Amygdala (tissue), 56 donors: ENCODE data around the gene ADCY10.
"Not testable (repeated sequence)": the region's sequence is repeated elsewhere in the genome, so short reads cannot be mapped to it uniquely, and the experiment has no call there.

Experiments
- DNase-seq, 56 donors: peaks; one replicate each; lab custom pipeline; 2025; lab: John Stamatoyannopoulos, UW

Gene ADCY10

DNA sequence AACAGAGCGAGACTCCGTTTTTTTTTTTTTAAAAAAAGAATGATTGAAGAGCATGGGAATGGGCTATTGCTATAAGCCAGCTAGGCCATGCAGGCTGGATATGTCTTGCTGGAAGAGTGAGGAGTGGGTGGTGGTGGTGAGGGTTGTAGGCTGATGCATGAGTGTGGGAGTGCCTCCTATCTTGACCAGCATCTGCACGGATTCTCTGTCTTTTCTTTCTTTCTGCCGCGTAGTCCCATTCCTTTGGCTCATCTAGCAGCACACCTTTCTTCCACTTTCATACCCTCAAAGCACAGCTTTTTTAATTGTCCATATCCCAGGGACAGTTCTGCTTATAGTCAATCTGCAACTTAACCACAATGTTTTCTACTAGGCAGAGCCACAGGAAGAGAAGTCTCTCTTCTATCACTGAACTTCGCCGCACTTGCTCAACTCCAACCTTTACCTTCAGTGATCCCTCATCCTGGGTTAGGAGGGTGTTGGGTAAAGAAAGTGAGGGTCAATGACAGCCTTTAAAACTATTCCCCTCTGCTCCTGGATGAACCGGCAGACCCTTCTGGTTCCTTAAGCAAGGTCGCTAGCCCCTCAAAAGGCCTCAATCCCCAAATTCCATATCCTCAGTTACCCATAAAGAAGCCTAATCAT is 15.2 kb downstream of the ADCY10 start:
- DNase-seq = no peak

DNA sequence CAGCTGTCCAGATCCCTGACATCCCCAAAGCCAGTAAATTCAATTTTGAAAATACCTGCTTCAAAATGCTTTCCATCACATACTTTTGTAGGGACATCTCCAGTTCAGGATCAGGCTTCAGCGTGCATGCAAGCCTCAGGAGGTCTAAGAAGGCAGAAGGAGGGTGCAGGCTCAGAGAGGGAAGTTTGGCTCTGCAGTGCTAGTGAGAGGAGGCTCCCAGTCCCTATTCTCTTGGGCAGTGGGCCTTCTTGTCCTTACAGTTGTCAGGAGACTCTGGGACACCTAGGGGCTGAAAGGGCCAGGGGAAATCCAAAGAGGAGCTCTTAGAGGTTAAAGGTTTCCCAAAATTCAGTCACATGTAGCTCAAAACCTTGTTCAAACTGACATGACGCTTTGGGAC is 20.1 kb downstream of the ADCY10 start:
- no peak for DNase-seq

GRCh38 chr1:167890400-167890799 is 23.5 kb downstream of the ADCY10 start:
- DNase-seq = no peak

- DNase-seq = not testable (repeated sequence)
Measured at GRCh38 chr1:167887187-167887586, 26.7 kb downstream of the ADCY10 start.

DNA sequence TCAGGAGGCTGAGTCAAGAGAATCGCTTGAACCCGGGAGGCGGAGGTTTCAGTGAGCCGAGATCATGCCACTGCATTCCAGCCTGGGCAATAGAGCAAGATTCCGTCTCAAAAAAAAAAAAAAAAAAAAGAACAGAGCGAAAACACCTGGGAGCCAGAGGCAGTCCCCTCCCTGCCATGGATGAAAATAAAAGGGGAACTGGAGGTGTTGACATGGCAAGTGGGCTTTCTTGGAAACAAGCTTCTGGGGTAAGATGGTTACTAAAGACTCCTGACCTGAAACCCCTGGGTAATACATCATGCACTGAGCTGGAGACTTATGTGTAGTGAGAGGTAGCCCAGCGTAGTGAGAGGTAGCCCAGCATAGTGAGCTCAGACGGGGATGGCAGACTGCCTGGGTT is 31.6 kb downstream of the ADCY10 start:
- no peak for DNase-seq

DNA sequence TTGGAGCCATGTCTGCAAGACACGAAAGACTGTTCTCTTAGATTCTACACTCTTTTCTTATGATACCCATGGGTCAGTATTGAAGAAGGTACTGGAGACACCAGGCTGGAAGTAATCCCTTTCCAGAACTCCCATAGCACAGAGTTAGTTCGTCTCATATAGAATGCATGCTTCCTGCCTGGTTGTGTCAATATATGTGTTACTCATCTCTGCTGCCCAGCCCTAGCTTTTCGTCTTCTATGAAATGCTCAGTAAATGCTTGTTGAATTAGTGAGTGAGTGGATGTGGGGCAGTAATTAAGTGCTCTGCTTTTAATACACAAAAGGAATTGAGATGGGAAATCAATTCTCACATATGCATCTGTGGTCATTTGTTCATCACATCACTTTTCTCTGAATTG is 32.1 kb downstream of the ADCY10 start:
- DNase-seq = no peak

GRCh38 chr1:167881069-167881468 is 32.9 kb downstream of the ADCY10 start:
- DNase-seq = no peak

DNA sequence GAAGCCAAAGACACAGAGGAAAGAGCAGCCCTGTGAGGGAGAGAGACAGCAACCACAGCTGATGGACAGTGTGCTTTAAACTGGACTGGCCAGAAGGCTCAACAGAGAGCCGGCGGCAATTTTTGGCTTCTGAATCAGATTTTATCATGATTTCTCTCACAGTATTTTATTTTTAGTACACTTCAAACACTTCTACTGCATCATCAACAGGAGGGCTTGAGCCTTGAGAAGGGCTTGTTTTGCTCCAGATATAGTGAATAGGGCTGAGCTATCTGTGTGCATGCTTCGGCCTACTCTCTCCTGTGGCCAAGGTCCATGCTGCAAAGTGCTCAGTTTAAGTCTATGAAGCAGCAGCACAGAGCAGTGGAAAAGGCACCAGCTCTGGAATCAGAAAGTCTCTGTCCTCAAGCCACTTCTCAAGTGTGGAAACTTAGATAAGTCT is 33.3 kb downstream of the ADCY10 start:
- no peak for DNase-seq

DNA sequence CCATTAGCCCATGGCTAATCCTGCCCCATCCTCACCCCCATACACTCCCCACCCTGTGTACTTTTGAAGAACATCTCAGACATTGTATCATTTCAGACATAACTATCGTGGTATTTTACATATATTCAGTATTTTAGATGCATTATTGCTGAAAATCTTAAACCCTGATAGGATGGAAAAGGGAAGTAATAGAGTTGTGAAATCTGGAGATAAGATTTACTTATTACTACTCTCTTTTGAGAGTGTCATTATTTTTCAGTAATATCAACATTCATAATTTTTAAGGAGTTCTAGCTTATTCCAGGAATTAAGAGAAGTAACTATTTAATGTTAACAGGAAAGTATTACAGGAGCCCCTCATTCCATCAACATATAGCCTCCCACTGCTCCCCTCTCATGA is 34.4 kb downstream of the ADCY10 start:
- DNase-seq = no peak

DNA sequence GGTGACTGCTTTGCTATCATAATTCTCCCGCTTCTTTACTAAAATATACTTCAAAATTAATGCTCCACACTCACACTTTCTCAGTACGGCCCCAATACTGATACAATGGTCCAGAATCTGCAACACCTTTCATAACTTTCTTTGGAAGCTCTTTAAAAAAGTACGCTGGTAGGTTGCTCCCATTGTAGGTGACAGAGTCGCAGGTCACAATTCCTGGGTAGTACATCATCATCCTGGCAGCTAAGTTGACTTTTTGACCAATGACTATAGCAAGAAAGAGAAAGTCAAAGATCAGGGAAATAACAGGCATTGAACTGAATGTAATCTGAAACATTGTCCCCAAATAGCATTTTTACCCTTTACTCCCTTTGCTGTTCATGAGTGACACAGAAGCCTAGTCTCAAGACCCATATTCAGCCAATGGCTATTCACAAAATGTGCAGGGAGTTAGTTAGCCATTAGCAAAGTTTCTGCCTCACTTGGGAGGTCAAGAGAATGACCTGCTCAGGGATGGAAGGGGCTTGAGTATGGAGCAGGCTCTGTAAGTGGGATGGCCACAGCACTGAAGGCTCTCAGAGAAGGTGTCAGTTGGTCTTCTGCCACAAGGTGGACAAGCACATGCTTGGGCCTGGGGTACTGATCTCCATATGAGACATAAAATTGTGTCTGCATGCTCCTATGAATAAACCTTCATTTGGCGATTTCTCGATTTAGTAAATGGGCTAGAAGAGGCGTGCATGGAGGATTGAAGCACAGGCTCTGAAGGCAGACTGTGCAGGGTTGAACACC is 35.4 kb downstream of the ADCY10 start:
- DNase-seq = no peak

- no peak for DNase-seq
Measured at GRCh38 chr1:167876597-167877175, 37.2 kb downstream of the ADCY10 start.

GRCh38 chr1:167871331-167871730 is 42.6 kb downstream of the ADCY10 start:
- DNase-seq = no peak

- DNase-seq = not testable (repeated sequence)
Measured at GRCh38 chr1:167869157-167870001, 44.6 kb downstream of the ADCY10 start.

- DNase-seq = not testable (repeated sequence)
Measured at GRCh38 chr1:167866739-167867414, 47.1 kb downstream of the ADCY10 start.

DNA sequence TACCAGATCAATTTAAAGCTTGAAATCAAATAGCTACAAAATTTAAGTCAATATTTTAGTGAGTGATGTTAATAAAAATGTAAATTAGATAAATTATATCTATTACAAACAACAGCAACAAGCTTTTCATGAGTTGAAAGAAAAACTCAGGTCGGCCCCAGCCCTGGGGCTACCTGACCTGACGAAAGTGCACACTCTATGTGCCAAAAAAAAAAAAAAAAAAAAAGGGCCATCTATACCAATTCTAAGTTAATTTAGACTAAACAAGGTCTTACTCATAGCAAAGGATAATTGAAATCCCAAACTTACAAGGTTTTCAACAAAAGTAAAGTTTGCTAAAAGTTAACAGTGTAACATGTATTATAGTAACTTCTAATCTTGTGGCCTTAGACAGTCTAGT is 47.6 kb downstream of the ADCY10 start:
- DNase-seq = not testable (repeated sequence)

- not testable (repeated sequence) for DNase-seq
Measured at GRCh38 chr1:167865804-167866308, 48.1 kb downstream of the ADCY10 start.

- not testable (repeated sequence) for DNase-seq
Measured at GRCh38 chr1:167865193-167865592, 48.7 kb downstream of the ADCY10 start.

- DNase-seq = no peak
Measured at GRCh38 chr1:167864392-167865032, 49.4 kb downstream of the ADCY10 start.

- DNase-seq = no peak
Measured at GRCh38 chr1:167863921-167864279, 50.0 kb downstream of the ADCY10 start.
